AG09309 (cell line): ENCODE measurements around the gene ZNF892.
A peak's percentile ranks its signal among the peaks of the same experiment; 100 is the strongest.
"Not testable (repeated sequence)": the region's sequence is repeated elsewhere in the genome, so short reads cannot be mapped to it uniquely, and the experiment has no call there.

Experiments
- DNase-seq: peaks from one replicate; pipeline ENCODE4 v3.0.0-alpha.2; 2010; ENCODE audit warnings: low read depth
- H3K4me3 ChIP-seq: 2 replicates; pipeline ENCODE4 v1.5.1; 2011; ENCODE audit warnings: mild to moderate bottlenecking, low read depth, low read length, moderate library complexity; ENCODE audit not compliant: control insufficient read depth
- TF ChIP-seq, protein P1 (sequence below): IDR thresholded peaks from 2 replicates; pipeline ENCODE4 v1.5.1; 2011; ENCODE audit warnings: mild to moderate bottlenecking, low read depth, low read length, inconsistent platforms; ENCODE audit not compliant: insufficient read depth, control insufficient read depth; ENCODE audit errors: missing control alignments

Gene ZNF892

DNA sequence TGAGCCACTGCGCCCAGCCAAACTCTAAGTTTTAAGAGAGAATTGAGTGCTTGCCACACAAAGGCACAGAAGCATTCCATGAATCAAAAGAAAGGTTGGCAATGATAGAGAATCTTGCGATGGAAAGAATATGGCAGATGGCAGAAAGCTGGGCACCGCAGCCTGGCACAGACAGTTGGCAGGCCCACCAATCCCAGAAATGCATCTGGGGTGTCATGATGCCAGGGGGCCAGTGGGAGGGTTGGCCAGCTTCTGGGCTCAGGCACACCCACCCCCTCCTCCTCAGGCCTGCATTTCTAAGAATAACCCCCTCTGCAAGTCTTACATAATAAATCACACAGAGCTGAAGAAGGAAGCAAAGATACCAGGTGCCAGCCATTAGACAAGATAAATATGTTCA lies 22.1 kb upstream of the ZNF892 start:
- DNase-seq, result no peak
- TF ChIP-seq, protein P1, sequence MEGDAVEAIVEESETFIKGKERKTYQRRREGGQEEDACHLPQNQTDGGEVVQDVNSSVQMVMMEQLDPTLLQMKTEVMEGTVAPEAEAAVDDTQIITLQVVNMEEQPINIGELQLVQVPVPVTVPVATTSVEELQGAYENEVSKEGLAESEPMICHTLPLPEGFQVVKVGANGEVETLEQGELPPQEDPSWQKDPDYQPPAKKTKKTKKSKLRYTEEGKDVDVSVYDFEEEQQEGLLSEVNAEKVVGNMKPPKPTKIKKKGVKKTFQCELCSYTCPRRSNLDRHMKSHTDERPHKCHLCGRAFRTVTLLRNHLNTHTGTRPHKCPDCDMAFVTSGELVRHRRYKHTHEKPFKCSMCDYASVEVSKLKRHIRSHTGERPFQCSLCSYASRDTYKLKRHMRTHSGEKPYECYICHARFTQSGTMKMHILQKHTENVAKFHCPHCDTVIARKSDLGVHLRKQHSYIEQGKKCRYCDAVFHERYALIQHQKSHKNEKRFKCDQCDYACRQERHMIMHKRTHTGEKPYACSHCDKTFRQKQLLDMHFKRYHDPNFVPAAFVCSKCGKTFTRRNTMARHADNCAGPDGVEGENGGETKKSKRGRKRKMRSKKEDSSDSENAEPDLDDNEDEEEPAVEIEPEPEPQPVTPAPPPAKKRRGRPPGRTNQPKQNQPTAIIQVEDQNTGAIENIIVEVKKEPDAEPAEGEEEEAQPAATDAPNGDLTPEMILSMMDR, result no peak
- H3K4me3 ChIP-seq, result no peak overlapping the region

DNA sequence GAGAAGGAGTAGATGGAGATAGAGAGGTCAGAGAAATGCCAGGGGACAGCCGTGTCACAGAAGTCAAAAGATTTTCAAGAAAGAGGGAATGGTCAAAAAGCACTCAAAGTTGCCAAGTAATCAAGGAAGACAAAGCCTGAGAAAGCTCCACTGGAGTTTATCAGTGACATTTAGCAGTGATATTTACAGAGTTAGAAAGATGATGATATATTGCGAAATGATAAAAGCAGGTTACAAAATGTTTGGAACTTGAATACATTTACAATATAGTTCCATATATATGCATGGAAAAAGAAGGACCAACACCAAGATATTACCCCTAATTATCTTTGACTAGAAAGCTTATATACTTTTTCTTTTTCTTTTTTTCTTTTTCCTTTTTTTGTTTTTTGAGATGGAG lies 21.3 kb upstream of the ZNF892 start:
- TF ChIP-seq, protein P1, result no peak
- no peak overlapping the region for H3K4me3 ChIP-seq
- DNase-seq, result no peak

- not testable (repeated sequence) for H3K4me3 ChIP-seq, DNase-seq
- TF ChIP-seq, protein P1, result peak; percentile 54
Observed at GRCh38 chr2:95192956-95193355, 14.4 kb upstream of the ZNF892 start.

DNA sequence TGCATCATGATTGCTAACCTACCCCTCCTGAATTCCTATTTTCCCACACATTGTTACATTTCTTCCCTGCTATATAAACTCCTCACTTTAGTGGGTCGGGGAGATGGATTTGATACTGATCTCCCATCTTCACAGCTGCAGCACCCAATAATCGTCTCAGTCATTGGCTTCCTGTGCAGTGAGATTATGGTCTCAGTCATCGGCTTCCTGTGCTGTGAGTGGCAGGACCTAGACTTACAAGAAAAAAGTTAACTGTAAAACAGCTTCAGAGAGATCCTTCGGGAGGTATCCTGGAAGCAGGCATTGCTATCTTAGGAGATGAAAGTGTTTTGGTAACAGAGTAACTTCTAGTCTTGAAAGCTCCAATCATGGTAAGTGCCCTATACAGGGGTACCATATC lies 3.4 kb upstream of the ZNF892 start:
- H3K4me3 ChIP-seq, result no peak overlapping the region
- TF ChIP-seq, protein P1, result no peak
- DNase-seq, result no peak

- TF ChIP-seq, protein P1, result no peak
- DNase-seq, result no peak
- H3K4me3 ChIP-seq, result no peak overlapping the region
Observed at GRCh38 chr2:95204396-95204795, 2.9 kb upstream of the ZNF892 start.

GRCh38 chr2:95206096-95206495 lies 1.2 kb upstream of the ZNF892 start:
- no peak for DNase-seq
- TF ChIP-seq, protein P1, result no peak
- no peak overlapping the region for H3K4me3 ChIP-seq

DNA sequence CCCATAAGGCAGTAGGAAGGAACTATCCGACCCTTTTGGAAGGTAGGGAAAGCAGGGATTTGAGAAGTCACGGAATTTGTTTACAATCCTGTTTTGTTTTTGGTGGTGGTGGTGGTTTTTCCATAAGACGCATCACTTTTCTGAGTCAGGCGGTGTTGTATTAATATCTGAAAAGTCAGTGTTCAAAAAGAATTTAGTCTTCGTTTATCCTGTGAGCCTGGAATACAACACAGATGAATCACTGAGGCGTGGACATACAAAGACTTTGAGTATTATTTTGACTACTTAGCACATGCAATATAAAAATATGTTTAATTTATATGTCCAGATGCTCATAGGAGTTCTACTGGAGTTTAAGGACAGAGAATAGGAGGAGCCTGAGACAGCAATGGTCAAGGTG lies 785 bp downstream of the ZNF892 start:
- TF ChIP-seq, protein P1, result no peak
- peak overlapping the region; percentile 73 for H3K4me3 ChIP-seq
- DNase-seq, result no peak
